Stimulated activated naive CD8-positive, alpha-beta T cell treated with anti-CD3 and anti-CD28 coated beads, Interleukin-15, amount 100 ng/mL, for 72 hours (primary cell): ENCODE measurements around the gene RAB3C.
A peak's percentile ranks its signal among the peaks of the same experiment; 100 is the strongest.
"Not testable (repeated sequence)": the region's sequence is repeated elsewhere in the genome, so short reads cannot be mapped to it uniquely, and the experiment has no call there.

Experiments
- ATAC-seq: fragments of 150-1000 bp; cut with Tn5 transposase; 2 replicates; pipeline ENCODE4 v1.10.0; 2021; ENCODE audit warnings: mild to moderate bottlenecking, moderate library complexity
- DNase-seq, 2 donors: peaks; one replicate each; pipeline ENCODE4 v3.0.0; 2021 to 2022
- H3K27ac Mint-ChIP-seq, 2 donors: one replicate each; pipeline ENCODE4 v1.8.0; 2022; ENCODE audit warnings: mild to moderate bottlenecking in 2 of 2, mixed read lengths in 2 of 2, moderate library complexity in 2 of 2
- H3K27me3 Mint-ChIP-seq: one replicate; pipeline ENCODE4 v1.8.0; 2022; ENCODE audit warnings: mixed read lengths
- H3K4me1 Mint-ChIP-seq: one replicate; pipeline ENCODE4 v1.8.0; 2022; ENCODE audit warnings: mild to moderate bottlenecking, mixed read lengths
- H3K4me3 Mint-ChIP-seq, 2 donors: one replicate each; pipeline ENCODE4 v1.8.0; 2022; ENCODE audit warnings: mild to moderate bottlenecking in 2 of 2, mixed read lengths in 2 of 2, moderate library complexity in 1 of 2
- H3K9me3 Mint-ChIP-seq, 2 donors: one replicate each; pipeline ENCODE4 v1.8.0; 2022; ENCODE audit warnings: mixed read lengths in 2 of 2

Gene RAB3C

GRCh38 chr5:58683567-58683966 lies 100.7 kb downstream of the RAB3C start:
- no peak for ATAC-seq
- Mint-ChIP-seq H3K27me3 (no peaks in the 10 kb centered on the region), H3K27ac (no peak overlapping the region), H3K4me3 (no peak overlapping the region), H3K9me3 (no peaks in the 10 kb centered on the region), H3K4me1 (no peaks in the 10 kb centered on the region)
- no peak for DNase-seq

DNA sequence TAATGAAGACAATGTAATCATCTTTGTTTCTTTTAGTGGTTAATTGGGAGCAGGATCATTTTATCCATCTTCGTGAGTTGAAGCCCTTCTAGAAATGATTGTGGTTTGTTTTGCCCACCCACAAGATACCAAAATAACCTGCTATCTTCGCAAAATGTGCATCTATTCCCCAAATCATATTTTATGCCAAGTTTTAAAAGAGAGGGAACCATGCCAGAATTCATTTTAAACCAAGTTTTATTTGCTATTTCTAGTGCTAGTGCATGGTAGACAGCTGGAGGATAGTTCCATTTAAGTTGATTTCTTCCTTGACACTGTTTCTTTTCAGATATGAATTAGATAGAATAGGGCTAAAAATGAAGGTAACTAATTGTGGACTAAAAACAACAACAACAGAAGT lies 104.2 kb downstream of the RAB3C start:
- no peak overlapping the region for H3K4me3 Mint-ChIP-seq
- no peaks in the 10 kb centered on the region for H3K9me3 Mint-ChIP-seq
- no peaks in the 10 kb centered on the region for H3K27me3 Mint-ChIP-seq
- no peak for ATAC-seq
- no peak overlapping the region for H3K27ac Mint-ChIP-seq
- DNase-seq, result no peak
- no peaks in the 10 kb centered on the region for H3K4me1 Mint-ChIP-seq

DNA sequence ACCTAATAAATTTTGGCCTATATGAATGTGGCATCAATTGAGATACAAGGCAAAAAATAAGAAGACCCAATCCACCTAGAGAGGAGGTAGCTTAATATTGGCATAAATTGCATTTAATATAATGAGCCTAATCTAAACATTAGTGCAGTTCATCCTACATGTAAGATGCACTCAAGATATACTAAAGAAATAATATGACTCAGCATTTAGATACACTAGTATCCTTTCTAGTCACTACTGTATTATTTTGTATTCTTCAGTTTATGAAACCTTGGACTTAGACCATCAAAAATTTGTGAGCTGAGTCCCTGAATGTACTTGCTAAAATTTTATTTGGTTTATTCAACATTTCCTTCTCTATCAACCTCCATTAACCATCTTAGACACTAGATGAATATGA lies 104.7 kb downstream of the RAB3C start:
- Mint-ChIP-seq H3K4me3 (no peak overlapping the region), H3K27me3 (no peaks in the 10 kb centered on the region), H3K27ac (no peak overlapping the region), H3K9me3 (no peaks in the 10 kb centered on the region), H3K4me1 (no peaks in the 10 kb centered on the region)
- ATAC-seq (no peak), DNase-seq (no peak)

- not testable (repeated sequence) for H3K4me1 Mint-ChIP-seq, DNase-seq, H3K4me3 Mint-ChIP-seq, H3K27me3 Mint-ChIP-seq, H3K27ac Mint-ChIP-seq, ATAC-seq
- H3K9me3 Mint-ChIP-seq, result peaks cover 22 to 25% of the 10 kb centered on the region in 2 donors
Measured at GRCh38 chr5:58699088-58699761, 116.3 kb downstream of the RAB3C start.

DNA sequence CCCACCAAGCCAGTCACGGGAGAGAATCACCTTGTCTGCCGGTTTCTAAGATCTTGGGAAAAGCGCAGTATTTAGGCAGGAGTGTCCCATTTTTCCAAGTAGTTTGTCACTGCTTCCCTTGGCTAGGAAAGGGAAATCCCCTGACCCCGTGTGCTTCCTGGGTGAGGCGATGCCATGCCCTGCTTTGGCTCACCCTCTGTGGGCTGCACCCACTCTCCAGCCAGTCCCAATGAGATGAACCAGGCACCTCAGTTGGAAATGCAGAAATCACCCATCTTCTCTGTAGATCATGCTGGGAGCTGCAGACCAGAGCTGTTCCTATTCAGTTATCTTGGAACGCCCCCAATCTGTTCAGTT lies 116.9 kb downstream of the RAB3C start:
- H3K9me3 Mint-ChIP-seq, result peaks cover 17 to 25% of the 10 kb centered on the region in 2 donors
- no peak for ATAC-seq
- no peak for DNase-seq
- H3K4me3 Mint-ChIP-seq, result no peak overlapping the region
- H3K27ac Mint-ChIP-seq, result no peak overlapping the region
- H3K27me3 Mint-ChIP-seq, result no peaks in the 10 kb centered on the region
- H3K4me1 Mint-ChIP-seq, result no peaks in the 10 kb centered on the region

DNA sequence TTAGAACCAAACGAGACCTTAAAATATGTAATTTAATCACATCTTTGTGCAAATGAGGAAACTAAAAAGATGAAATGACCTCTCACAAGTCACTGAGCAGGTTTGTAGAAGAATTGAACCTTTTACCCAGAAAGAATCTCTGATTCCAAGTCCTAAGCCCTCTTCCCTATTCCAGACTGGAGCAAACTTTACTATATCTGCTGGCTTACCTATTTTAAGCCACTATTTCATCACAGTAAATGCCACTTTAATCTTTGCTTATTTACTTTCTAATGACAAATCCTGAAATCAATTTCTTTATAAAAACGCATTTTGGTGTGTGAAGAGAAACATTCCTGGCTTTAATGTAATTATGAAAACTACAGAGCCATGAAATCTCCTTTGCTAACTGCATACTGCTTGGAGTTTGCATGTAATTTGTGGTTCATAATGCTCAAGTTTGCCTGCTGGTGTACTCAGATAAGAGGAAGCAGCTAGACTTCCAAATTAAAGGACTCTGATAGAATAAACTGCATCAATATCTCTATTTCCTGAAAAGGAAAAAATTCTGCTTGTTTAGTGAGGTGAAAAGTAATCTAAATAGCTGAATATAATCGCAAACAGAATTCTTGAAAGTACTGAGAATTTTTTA lies 121.2 kb downstream of the RAB3C start:
- Mint-ChIP-seq H3K27ac (no peak overlapping the region), H3K4me1 (no peaks in the 10 kb centered on the region), H3K9me3 (no peaks in the 10 kb centered on the region), H3K27me3 (peaks cover 3% of the 10 kb centered on the region), H3K4me3 (no peak overlapping the region)
- no peak for DNase-seq
- ATAC-seq, result no peak

- Mint-ChIP-seq H3K27ac (no peak overlapping the region), H3K27me3 (peaks cover 10% of the 10 kb centered on the region), H3K9me3 (peaks cover 0 to 3% of the 10 kb centered on the region in 2 donors), H3K4me3 (no peak overlapping the region), H3K4me1 (no peaks in the 10 kb centered on the region)
- ATAC-seq (no peak), DNase-seq (no peak)
Measured at GRCh38 chr5:58706736-58707135, 123.9 kb downstream of the RAB3C start.

GRCh38 chr5:58708456-58708855 lies 125.6 kb downstream of the RAB3C start:
- DNase-seq (no peak), ATAC-seq (no peak)
- no peak overlapping the region for H3K27ac Mint-ChIP-seq
- peaks cover 0 to 3% of the 10 kb centered on the region in 2 donors for H3K9me3 Mint-ChIP-seq
- H3K4me1 Mint-ChIP-seq, result no peaks in the 10 kb centered on the region
- H3K27me3 Mint-ChIP-seq, result peaks cover 10% of the 10 kb centered on the region
- H3K4me3 Mint-ChIP-seq, result no peak overlapping the region

DNA sequence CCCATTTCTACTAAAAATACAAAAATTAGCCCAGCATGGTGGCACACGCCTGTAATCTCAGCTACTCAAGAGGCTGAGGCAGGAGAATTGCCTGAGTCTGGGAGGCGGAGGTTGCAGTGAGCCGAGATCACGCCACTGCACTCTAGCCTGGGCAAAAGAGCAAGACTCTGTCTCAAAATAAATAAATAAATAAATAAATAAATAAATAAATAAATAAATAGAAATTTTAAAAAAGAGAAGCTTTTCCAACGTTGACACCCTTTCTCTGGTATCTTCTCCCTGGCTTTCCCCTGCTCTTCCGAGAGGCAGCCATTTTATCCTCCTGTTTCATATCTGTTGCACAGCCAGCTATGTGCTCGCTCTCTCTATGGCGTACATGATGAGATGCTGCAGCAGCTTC lies 127.5 kb downstream of the RAB3C start:
- not testable (repeated sequence) for H3K4me1 Mint-ChIP-seq

DNA sequence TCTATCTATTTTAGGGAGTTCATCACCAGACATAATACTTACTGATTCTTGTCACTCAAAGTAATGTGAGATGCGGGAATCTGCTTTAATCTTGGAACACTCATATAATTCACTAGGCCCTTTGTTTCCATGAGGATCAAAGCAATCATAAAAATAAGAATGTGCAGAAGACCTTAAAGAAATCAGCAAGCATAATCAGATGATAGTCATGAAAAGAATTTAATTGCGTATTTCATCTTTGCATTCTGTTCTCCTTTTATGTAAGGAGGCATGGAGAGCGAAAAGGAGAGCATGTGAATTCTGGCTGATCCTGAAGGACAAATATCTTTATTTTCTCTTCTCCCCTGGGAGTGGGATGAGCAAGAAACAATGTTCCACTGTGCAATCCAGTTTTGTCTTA lies 128.0 kb downstream of the RAB3C start:
- peaks cover 0 to 10% of the 10 kb centered on the region in 2 donors for H3K9me3 Mint-ChIP-seq
- H3K4me1 Mint-ChIP-seq, result no peaks in the 10 kb centered on the region
- H3K27me3 Mint-ChIP-seq, result peaks cover 10% of the 10 kb centered on the region
- no peak overlapping the region for H3K27ac Mint-ChIP-seq
- DNase-seq (no peak), ATAC-seq (no peak)
- H3K4me3 Mint-ChIP-seq, result no peak overlapping the region

More for the DNA sequence above, 127.5 kb downstream of the RAB3C start:
- H3K4me3 Mint-ChIP-seq, H3K27ac Mint-ChIP-seq, ATAC-seq, DNase-seq: not testable (repeated sequence)
- H3K27me3 Mint-ChIP-seq, result peaks cover 10% of the 10 kb centered on the region
- peaks cover 0 to 10% of the 10 kb centered on the region in 2 donors for H3K9me3 Mint-ChIP-seq

DNA sequence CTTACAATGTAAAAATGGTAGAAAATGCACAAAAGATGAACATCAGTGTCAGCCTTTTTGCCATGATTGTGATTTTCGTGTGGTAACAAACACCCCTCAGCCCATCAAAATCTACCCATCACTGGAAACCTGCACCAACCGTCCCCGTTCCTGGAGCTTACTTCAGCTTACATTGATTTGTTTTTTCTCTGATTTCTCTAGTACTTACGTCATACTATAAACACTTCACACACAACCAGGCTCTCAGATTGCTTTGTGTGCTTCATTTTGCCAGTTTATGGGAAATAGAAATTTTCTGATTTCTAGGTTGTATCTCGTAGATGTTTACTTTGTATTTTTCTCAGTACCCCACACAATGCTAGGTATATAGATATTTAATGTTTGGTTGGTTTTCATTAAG lies 129.1 kb downstream of the RAB3C start:
- Mint-ChIP-seq H3K4me3 (no peak overlapping the region), H3K9me3 (peaks cover 0 to 10% of the 10 kb centered on the region in 2 donors), H3K4me1 (no peaks in the 10 kb centered on the region), H3K27ac (no peak overlapping the region), H3K27me3 (peaks cover 10% of the 10 kb centered on the region)
- DNase-seq, result no peak
- no peak for ATAC-seq

DNA sequence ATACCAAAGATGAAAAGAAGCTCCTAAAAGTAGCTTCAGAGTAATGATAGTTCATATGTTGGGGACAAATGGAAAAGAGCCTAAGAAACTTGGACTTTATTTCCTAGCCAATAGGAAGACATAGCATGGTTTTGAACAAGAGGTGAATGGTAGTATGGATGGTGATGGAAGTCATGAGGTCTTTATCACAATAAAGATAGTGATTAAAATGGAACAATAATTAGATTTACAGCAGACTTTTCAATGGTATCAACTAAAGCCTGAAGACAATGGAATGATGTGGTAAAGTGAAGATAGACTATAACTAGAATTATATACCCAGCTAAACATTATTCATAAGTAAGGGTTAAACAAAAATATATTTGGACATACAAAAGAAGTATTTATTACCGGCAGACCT lies 131.2 kb downstream of the RAB3C start:
- Mint-ChIP-seq H3K4me3 (no peak overlapping the region), H3K27ac (peak overlapping the region in 1 of 2 donors; percentile 58), H3K9me3 (peaks cover 0 to 10% of the 10 kb centered on the region in 2 donors), H3K4me1 (no peaks in the 10 kb centered on the region), H3K27me3 (peaks cover 7% of the 10 kb centered on the region)
- DNase-seq (no peak), ATAC-seq (no peak)

DNA sequence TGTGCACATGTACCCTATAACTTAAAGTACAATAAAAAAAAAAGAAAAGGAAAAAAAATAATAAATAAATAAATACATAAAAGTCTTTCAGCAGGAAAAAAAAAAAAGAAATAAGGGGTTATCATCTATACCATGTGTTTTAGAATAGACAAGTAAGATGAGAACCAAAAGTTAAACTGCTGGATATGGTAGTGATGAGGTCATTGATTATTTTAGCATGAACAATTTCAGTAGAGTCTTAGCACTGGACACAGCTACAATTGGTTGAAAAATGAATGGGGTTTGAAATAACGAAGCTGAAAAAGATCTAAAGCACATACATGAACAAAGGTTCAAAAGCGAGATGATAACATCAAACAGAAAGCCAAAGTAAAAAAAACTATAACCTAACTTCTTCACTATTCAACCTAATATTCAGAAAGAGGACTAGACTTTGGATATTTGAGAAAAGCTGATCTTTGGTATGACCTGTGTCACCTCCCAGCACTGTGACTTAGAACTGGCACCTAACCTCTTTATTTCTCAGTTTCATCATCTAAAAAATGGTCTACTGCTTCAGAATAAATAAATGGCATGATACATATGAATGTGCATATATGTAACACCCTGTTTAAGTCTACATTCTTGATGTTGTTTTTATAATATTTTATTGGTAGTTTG lies 133.3 kb downstream of the RAB3C start:
- H3K9me3 Mint-ChIP-seq, result peaks cover 0 to 7% of the 10 kb centered on the region in 2 donors
- DNase-seq, result no peak
- H3K4me3 Mint-ChIP-seq, result no peak overlapping the region
- no peaks in the 10 kb centered on the region for H3K27me3 Mint-ChIP-seq
- H3K4me1 Mint-ChIP-seq, result no peaks in the 10 kb centered on the region
- no peak overlapping the region for H3K27ac Mint-ChIP-seq
- ATAC-seq, result no peak

DNA sequence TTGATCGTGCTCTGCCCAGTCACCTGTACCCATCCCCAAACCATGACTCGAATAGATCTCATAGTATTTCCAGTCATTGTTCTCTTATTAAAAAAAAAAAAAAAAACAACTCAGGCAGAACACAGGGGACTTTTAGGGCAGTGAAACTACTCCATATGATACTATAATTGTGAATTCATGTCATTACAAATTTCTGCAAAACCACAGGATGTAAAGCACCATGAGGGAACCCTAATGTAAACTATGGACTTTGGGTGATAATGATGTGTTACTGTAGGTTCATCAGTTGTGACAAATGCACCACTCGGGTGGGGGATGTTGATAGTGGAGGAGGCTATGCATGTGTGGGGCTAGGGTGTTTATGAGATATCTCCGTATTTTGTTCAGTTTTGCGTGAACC lies 133.8 kb downstream of the RAB3C start:
- Mint-ChIP-seq H3K27me3 (no peaks in the 10 kb centered on the region), H3K9me3 (peaks cover 0 to 7% of the 10 kb centered on the region in 2 donors), H3K4me3 (no peak overlapping the region), H3K4me1 (no peaks in the 10 kb centered on the region), H3K27ac (no peak overlapping the region)
- DNase-seq (no peak), ATAC-seq (no peak)

DNA sequence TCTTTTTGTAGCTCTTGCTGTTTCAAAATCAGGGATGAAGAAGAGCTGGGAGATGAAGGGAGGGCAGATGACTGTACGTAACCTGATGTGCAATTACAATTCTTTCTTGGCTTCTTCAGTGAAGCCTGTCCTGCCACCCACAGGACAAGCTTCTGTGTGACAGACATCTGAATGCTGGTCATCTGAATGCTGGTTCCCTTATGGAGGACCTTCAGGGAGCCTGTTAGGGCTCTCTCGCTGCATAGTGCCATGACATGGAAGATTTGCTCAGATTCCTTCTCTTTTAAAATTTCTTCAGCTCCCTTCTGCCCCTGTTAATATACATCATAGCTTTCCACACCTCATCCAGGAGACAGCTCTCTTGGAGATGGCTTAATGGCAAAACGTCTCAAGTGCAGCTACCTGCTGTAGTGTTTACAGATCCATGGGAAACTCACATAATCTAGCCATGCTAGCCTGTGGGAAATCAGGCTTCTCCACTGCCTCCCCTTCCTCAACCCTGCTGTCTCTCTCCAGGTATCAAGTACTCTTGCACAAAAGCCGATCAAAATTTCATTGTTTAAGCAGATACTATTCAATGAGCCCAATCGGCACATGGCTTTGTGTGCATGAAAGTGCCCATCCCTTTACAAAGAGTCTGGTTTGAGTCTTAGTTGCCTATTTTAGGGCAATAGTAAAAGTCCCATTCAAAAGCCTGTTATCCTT lies 134.6 kb downstream of the RAB3C start:
- DNase-seq (no peak), ATAC-seq (no peak)
- H3K4me3 Mint-ChIP-seq, result no peak overlapping the region
- H3K27me3 Mint-ChIP-seq, result no peaks in the 10 kb centered on the region
- no peaks in the 10 kb centered on the region for H3K4me1 Mint-ChIP-seq
- H3K9me3 Mint-ChIP-seq, result peaks cover 0 to 7% of the 10 kb centered on the region in 2 donors
- H3K27ac Mint-ChIP-seq, result no peak overlapping the region
